Right lobe of liver (tissue), 4 donors: ENCODE measurements around the gene NDUFS4.

Source experiments
- POLR2A ChIP-seq: fragments of 450-650 bp; IDR thresholded peaks from one replicate; pipeline ENCODE4 v1.6.1; 2017; ENCODE audit warnings: antibody characterized with exemption, mild to moderate bottlenecking
- TF ChIP-seq, protein P1 (sequence below), 4 donors: fragments of 200-600 bp in 3 of 4; fragments of 450-650 bp in 1 of 4; IDR thresholded peaks; one replicate each; pipeline versions ENCODE4 v1.5.1 to v1.8.0; 2016 to 2022; ENCODE audit warnings: antibody characterized with exemption in 4 of 4, mild to moderate bottlenecking in 2 of 4
- donor health status: DM: no; HTN: no; CAD: no.
- donor health status: DM: no; HTN: no; CAD: no.
- donor health status: DM: no; HTN: yes; CAD: no.

GRCh38 chr5:53613536-53613935 lies 53.1 kb downstream of the NDUFS4 start:
- TF ChIP-seq, protein P1, sequence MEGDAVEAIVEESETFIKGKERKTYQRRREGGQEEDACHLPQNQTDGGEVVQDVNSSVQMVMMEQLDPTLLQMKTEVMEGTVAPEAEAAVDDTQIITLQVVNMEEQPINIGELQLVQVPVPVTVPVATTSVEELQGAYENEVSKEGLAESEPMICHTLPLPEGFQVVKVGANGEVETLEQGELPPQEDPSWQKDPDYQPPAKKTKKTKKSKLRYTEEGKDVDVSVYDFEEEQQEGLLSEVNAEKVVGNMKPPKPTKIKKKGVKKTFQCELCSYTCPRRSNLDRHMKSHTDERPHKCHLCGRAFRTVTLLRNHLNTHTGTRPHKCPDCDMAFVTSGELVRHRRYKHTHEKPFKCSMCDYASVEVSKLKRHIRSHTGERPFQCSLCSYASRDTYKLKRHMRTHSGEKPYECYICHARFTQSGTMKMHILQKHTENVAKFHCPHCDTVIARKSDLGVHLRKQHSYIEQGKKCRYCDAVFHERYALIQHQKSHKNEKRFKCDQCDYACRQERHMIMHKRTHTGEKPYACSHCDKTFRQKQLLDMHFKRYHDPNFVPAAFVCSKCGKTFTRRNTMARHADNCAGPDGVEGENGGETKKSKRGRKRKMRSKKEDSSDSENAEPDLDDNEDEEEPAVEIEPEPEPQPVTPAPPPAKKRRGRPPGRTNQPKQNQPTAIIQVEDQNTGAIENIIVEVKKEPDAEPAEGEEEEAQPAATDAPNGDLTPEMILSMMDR (IDR thresholded peaks at IDR 0.05): no peak
- no peak for TF ChIP-seq POLR2A
